ENCODE results near the gene DNAH11.
"Not testable (repeated sequence)": the region's sequence is repeated elsewhere in the genome, so short reads cannot be mapped to it uniquely, and the experiment has no call there.

DNAH11 gene

DNA sequence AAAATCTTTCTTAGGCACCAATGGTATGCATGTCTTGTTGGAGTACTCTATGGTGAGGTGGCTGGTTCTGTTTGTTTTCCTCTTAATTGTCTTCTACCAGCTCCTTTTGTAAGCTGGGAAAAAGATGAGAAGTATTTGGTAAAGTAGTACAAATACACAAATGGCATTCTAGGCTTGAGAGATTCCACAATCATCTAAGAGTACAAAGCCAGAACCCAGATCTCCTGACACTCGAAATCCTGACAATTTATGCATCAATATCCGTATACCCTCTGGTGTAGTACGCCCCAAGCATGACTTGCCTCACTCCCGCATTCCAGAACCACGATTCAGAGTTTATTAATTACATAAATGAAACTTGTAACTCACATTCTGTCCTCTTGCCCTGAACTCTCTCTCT lies 359.4 kb downstream of the DNAH11 start:
- DNase-seq, result no peak

DNA sequence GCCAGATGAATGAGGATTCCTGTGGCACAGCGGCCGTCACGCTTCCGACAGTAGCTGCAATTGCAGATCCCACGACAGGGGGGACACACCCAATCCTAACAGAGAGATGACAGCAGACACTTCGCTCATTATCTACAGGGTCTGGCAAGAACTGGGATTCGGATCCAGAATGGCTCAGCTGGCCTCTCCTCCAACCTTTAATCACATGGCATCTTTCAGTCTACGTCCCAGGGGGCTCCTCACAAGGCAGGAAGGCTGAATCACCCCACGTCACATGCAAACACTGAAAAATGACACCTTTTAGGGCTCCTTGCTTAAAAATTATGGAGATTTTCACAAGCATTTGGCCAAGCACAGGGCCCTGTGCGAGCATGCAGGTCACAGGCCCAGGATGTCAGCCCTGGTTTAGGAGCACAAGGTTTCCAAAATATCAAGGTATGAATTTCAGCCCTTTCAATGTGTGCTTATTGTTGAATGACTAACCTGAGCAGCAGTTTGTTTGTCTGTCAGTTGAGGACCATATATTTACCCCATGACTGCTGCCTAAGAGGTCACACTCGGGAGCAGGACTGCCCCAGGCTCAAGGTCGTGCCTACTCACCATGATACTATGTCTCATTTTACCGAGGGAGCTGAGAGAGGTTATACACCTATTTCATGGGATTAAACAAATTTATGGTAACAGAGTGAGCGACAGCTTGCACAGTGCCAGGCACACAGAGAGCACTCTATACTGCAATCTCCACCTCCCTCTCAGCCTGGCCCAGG lies 360.4 kb downstream of the DNAH11 start:
- no peak for DNase-seq

DNA sequence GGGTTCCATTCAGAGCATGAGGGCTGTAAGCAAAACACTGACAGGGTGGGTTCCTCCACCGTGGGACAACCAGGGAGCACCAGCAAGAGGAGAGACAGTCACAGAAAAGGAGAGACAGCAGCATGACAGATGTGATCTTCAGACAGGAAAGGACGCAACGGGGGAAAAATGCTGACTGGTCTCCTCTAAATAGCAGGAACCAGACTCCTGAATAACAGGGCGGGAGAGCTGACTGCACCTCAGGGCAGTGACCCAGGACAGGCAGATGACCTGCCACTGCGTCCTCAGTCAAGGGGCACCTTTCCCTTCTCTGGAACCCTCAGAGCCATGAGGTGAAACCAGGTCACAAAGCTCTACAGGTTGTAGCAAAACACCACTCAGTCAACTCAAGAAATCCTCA lies 365.9 kb downstream of the DNAH11 start:
- DNase-seq, result no peak

DNA sequence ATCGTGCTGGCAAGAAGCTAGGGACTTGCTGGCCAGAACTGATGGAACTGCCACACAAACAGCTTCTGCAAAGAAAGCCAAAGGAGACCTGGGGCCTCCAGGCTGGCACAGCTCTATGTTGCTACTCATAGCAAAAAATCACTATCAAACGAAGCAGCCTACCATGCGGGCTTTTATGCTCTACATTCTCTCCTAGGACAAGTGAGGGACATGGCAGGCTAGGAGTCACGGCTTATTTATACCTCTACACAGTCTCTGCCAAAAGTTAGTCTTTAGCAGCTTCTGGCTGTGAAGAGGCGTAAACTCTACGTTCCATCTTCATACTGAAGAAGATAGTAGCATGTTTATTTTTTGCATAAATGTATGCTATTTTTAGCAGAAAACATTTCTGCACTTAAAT lies 367.4 kb downstream of the DNAH11 start:
- no peak for DNase-seq

DNA sequence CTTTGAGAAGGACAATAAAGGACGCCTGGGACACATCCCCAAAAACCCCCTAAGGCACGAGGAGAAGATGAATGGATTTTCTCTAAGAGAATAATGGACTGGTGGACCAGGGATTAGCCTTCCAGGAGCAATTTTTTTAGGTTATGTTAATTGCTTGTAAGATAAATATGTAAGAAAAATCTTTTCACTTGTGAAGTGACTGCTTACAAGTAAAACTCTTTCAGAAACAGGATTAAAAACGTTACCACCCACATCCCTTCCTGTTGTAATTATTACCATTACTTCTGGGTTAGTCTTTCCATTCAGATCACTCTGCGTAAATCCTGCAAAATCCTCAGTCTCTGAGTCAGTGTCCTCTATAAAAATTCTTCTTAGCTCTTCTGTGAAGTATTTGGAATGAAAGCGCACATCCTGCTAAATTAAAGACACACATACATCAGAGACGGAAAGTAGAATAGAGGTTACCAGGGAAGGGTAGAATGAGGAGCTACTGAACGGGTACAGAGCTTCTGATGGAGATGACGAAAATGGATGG lies 368.6 kb downstream of the DNAH11 start:
- DNase-seq, result no peak

DNA sequence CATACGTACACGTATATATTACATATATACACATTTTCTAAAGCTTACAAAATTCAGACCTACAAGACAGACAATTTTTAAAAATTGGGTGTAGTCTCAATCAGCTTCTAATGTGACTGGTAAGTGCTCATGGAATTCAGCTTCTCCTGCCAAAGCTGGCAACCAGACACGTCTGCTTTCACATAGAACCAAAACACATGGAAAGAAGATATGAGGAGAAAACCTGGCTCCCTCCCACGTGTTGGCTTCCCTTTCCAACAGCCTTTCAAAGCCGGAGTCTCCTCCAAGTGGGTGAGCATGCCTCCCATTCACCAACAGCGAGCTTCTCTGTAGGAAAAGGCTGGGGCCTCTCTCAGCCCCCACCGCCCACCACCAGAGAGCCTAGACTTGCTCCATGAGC lies 369.5 kb downstream of the DNAH11 start:
- no peak for DNase-seq

DNA sequence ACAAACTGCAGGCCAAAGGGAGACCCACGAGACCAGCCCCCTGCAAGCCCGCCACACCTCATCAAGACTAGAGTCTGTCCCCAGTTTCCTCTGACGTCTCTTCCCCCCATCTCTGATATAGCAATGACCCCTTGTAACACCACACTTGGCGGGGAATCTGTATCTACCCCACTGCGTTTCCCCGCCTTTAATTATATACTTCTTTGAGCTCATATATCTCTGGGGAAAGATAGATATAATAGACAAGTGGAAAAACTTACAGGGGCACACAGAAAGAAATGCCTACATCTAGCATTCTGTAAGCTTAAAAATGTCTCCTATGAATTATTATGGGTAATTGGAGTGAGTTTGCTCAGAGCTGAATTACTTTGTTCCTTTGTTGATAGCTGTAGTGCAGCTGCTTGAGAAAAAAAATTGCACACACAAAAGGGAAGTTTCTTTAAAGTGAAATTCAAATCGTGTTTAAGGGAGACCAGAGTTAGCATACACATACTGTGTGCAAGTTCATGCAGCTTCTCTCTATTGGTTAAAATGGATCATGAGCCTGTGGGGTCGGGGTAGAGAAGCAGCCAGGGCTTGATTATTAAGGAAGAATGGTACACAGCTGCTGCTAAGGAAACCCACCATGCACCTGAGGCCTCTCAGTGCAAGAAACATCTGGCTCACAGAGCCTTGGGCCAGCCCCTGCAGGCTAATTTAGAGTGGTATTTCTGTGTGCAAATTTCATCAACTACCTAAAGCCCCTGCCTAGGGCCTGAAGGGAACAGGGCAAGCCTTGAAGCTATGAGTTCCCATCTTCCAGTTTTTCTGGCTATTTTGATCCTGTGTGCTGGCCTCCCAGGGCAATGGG lies 370.3 kb downstream of the DNAH11 start:
- DNase-seq, result no peak

DNA sequence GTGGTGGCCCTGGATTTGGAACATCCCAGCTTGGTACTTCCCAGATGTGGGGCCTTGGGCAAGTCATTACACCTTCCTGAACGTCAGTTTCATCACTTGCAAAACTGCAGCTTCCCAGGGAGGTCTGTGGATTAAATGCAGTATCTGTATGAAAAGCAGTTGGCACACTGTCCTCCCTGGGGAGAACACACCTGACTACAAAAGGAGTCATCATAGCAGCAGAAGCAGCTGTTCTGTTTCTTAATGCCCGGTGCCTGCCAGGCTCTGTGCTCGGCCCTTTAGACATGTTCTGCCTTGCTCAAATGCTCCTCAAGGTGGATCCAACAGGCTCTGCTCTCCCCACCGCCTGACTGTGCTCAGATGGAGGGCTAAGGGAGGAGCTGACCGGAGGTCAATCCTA lies 371.8 kb downstream of the DNAH11 start:
- DNase-seq, result no peak

DNA sequence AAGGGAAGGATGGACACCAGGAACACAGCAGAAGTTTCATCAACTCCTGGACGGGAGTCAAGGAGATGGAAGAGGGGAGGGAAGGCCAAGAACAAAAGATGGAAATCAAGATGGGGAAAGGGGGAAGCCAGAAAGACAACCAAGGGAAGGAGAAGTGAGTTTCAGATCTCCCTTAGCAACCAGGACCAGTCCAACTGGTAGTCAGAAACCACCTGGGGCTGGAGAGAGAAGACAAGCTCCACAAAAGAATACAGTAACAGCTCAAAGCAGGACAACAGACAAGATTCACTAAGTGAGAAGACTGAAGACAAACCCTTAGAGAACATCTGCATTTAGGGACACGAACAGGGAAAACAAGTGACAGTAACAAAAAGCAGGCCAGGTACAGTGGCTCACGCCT lies 372.3 kb downstream of the DNAH11 start:
- no peak for DNase-seq

DNA sequence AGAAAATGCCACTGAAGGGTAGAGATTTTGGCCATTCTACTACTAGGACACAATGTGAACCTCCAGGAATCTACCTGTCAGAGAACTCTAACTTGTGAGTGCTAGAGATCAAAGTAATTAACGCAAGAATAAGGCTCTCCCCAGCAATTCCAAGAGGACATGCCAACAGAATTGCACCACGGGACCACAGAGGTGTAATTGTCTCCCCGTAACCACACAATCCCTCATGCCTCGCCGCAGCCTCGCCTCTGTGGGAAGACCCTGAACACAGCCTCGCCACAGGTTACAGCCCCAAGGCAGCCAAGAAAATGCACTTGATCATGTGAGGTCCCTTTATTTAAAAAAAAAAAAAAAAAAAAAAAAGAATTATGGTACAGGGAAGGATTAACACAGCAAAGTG lies 373.3 kb downstream of the DNAH11 start:
- DNase-seq, result no peak

DNA sequence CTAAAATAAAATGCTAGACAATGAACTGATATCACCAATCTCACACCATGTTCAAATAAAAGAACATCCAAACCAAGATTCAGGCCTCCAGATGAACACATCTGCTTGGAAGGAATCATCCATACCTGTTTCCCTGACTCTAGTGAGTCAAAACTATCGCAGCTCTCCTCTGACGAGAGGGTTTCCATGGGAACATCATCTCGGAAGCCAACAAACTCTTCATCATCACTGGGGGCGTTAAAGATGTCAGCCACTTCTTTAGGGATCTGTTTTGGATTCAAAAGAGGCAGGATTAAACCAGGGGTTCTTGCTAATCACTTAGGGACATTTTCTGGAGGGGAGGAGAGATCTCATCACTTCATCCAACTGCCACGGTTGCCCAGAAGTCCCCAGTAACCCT lies 373.8 kb downstream of the DNAH11 start:
- no peak for DNase-seq

DNA sequence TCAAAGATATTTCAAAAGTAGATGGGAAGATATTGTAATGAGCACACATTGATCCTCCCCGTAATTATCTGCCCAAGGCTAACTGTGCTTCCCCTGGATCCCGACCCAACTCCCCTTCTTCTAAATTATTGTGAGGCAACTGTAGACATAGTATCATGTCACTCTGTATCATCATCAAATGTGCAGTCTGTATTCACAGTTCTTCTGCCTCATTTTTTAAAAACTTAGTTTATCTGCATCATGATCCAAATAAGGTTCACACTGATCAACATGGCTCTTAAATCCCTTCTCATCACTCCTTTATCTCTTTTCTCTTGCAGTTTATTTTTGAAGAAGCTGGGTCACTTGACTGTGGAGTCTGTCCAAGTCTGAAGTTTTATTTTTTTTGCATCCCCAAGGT lies 375.4 kb downstream of the DNAH11 start:
- no peak for DNase-seq

DNA sequence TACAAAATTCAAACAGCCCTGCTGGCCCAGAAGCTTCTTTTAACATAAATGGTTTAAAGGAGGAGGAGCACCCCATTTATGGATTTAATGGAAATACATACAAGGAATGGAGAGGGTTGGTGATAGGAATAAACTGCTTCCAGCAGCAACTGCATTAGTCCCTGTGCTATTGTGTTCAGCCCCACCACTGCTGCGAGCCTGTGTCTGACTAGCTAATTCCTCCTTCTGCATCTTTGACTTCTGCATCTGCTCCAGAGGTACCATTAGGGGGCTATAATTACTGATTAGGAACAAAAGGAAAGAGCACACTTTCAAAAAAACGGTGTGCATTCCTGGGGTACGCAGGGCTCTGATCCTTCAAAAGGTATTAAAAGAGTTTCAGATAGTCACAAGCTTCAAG lies 378.1 kb downstream of the DNAH11 start:
- DNase-seq, result no peak

DNA sequence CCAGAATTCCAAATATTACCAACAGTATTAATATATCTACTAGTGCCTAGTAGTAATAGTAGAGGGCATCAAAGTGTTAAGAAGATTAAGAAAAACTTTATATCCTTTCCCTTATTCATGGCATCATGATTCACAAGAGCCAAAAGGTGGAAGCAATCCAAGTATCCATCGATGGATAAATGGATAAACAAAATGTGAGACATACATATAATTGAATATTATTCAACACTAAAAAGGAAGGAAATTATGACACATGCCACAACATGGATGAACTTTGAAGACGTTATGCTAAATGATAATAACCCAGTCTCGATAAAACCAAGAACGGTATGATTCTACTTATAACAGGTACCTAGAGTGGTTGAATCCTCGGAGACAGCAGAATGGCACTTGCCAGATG lies 379.8 kb downstream of the DNAH11 start:
- DNase-seq, result no peak

DNA sequence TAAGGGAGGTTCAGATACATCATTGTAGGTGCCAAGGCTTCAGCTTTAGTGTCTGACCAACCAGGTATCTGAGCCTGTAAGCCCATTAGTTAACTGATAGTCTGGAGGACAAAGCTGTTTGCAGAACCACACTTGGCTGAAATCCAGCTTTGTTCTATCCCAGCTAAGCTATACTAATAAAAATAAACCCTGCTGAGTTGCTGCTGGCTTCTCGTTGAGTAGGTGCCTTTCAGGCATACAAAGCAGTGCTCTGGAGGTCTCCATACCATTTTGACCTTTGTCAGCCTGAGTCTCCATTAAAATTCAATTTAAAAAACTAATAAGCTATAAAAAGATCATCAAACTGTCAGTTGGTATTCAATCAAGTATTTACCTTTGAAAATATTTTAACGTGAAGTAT lies 380.8 kb downstream of the DNAH11 start:
- no peak for DNase-seq

DNA sequence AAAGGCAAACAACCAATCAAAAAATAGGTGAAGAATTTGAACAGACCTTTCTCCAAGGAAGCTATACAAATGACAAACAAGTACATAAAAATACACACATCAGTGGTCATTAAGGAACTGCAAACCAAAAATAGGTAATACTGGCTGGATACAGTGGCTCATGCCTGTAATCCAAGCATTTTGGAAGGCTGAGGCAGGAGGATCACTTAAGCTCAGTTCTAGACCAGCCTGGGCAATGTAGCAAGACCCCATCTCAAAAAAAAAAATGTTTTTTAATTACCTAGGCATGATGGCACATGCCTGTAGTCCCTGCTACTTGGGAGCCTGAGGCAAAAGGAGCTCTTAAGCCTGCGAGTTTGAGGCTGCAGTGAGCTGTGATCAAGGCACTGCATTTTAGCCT lies 383.6 kb downstream of the DNAH11 start:
- no peak for DNase-seq

DNA sequence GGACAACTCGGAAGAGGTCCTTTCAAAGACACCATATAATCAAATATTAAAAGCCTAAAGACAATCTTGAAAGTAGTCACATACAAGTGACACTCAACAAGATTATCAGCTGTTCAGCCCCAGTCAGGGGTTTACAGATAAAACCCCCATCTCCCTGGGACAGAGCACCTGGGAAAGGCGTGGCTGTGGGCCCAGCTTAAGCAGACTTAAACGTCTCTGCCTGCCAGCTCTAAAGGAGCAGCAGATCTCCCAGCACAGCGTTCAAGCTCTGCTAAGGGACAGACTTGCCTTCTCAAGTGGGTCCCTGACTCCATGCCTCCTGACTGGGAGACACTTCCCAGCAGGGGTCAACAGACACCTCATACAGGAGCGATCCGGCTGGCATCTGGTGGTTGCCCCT lies 384.9 kb downstream of the DNAH11 start:
- no peak for DNase-seq

DNA sequence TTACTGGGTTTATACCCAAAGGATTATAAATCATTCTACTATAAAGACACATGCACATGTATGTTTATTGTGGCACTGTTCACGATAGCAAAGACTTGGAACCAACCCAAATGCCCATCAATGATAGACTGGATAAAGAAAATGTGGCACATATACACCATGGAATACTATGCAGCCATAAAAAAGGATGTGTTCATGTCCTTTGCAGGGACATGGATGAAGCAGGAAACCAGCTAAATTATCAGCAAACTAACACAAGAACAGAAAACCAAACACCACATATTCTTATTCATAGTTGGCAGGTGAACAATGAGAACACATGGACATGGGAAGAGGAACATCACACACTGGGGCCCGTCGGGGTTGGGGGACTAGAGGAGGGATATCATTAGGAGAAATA lies 390.5 kb downstream of the DNAH11 start:
- DNase-seq, result not testable (repeated sequence)

DNA sequence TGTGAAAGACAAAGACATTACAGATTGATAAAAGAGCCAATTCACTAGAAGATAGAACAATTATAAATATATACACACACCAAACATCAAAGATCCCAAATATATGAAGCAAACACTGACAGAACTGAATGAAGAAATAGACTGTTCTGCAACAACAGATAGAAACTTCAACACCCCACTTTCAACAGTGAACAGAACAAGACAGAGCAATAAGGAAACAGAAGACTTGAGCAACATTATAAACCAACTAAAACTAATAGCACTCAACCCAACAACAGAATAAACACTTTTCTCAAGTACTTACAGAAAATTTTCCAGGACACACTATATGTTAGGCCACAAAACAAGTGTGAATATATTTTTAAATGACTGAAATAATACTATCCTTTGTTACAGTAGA lies 392.0 kb downstream of the DNAH11 start:
- no peak for DNase-seq

DNA sequence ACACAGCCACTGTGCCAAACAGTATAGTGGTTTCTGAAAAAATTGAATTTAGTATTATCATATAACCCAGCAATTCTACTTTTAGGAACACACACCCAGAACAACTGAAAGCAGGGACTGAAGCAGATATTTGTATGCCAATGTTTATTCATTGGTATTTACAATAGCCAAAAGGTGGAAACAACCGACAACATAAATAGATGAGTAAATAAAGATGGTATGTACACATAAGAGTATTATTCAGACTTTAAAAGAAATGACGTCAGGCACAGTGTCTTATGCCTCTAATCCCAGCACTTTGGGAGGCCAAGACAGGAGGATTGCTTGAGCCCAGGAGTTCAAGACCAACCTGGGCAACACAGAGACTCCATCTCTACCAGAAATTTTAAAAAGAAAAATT lies 395.6 kb downstream of the DNAH11 start:
- DNase-seq, result no peak

DNA sequence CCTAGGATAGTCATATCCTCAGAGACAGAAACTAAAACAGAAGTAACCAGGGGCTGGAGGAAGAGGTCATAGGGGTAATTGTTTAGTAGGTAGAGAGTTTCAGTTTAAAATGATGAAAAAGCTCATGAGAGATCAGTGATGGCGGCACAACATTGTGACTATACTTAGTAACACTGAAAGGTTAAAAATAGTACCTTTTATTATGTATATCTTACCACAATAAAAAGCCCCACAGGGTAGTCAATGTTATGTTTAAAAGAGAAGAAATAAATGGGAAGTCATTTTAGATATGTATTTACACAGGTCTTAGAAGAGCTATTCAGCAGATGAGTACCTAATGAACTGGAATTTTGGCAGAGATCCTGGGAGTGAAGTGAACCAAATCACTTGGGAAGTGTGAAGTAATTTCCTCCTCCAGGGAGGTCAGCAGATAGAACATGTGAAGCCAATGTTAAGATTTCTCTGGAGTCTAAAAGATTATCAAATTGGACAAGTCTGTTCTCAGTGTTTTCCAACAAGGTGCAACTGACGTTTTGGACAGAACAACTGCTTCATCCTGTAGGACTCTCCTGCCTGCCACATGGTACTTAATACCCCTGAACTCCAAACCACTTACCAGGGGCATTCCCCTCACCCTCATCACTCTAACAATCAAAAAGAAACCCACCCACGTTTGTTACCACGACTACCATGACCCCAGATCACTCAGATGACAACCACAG lies 396.5 kb downstream of the DNAH11 start:
- DNase-seq, result peak; percentile 93

DNA sequence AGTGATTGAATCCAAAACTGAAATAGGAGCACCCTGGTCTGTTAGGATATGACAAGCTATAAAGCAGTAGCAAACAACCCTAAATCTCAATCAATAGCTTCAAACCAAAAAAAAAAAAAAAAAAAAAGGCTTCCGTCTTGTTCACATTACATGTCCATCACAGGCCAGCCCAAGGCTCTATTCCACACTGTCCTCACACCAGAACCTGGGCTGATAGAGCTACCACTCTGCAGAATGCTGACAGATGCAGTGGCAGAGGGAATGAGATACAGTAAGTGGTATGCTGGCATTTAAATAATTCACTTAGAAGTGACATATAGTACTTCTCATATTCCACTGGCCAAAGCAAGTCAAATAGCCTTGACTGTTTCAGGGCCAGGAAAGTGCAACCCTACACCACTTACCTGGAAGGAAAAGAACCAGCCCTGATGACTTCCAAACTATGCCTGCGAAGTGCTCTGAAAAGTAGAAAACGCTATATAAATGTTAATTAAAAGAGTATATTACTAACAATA lies 397.1 kb downstream of the DNAH11 start:
- DNase-seq, result no peak

DNA sequence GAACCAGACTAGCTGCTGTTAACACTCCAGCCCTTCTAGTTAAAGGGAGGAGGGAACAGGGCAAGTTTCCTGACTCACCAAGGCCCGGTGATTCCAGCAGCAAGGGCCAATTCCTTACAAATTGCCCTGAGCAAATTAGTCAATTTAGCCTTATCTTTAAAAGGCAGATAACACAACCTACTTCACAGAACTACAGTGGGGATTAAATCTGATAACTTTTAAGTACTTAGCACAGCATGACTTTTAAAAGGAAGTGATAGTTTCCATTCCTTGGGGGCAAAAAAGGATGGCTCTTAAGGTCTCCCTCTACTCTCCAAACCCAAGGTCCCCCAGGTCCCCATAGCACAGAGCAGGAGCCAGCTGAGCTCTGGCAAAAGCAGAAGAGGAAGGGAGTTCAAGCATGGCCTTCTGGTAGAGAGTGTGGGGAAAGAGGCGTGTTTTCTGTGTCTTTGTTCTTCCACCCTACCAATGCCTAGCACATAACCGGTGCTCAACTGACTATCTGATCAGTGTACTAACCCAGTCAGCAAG lies 398.8 kb downstream of the DNAH11 start:
- DNase-seq, result peak; percentile 7

Measured in kidney glomerular epithelial cell (primary cell).